ENCODE measurements around the gene ADAMTS20.
A peak's percentile ranks its signal among the peaks of the same experiment; 100 is the strongest.

Gene ADAMTS20

GRCh38 chr12:43462080-43462479 lies 89.9 kb downstream of the ADAMTS20 start:
- FAIRE-seq (no peak), DNase-seq (ENCODE audit: insufficient read length) (no peak)
- TF ChIP-seq POLR2A (IDR thresholded peaks at IDR 0.05; ENCODE audit: low read depth, low read length) (no peak), TAF1 (IDR thresholded peaks at IDR 0.05; ENCODE audit: borderline replicate concordance, low read depth, low read length) (no peak)

GRCh38 chr12:43459285-43459684 lies 92.7 kb downstream of the ADAMTS20 start:
- DNase-seq (ENCODE audit: insufficient read length) (no peak), FAIRE-seq (no peak)
- TF ChIP-seq POLR2AphosphoS5 (IDR thresholded peaks at IDR 0.05; ENCODE audit: low read depth, low read length): no peak
- TF ChIP-seq POLR2A (IDR thresholded peaks at IDR 0.05; ENCODE audit: low read depth, low read length): no peak
- no peak for TF ChIP-seq TAF1 (IDR thresholded peaks at IDR 0.05; ENCODE audit: borderline replicate concordance, low read depth, low read length)

- FAIRE-seq: no peak
- DNase-seq (ENCODE audit: insufficient read length): no peak
- TF ChIP-seq POLR2AphosphoS5 (IDR thresholded peaks at IDR 0.05; ENCODE audit: low read depth, low read length) (no peak), POLR2A (IDR thresholded peaks at IDR 0.05; ENCODE audit: low read depth, low read length) (no peak), TAF1 (IDR thresholded peaks at IDR 0.05; ENCODE audit: borderline replicate concordance, low read depth, low read length) (no peak)
Observed at GRCh38 chr12:43453761-43454160, 98.2 kb downstream of the ADAMTS20 start.

- peak; percentile 36 for FAIRE-seq
- no peak for DNase-seq (ENCODE audit: insufficient read length)
- TF ChIP-seq POLR2A (IDR thresholded peaks at IDR 0.05; ENCODE audit: low read depth, low read length) (no peak), TAF1 (IDR thresholded peaks at IDR 0.05; ENCODE audit: borderline replicate concordance, low read depth, low read length) (no peak), POLR2AphosphoS5 (IDR thresholded peaks at IDR 0.05; ENCODE audit: low read depth, low read length) (no peak)
Observed at GRCh38 chr12:43444940-43445564, 107.0 kb downstream of the ADAMTS20 start.

- no peak for TF ChIP-seq TAF1 (IDR thresholded peaks at IDR 0.05; ENCODE audit: borderline replicate concordance, low read depth, low read length)
- TF ChIP-seq POLR2AphosphoS5 (IDR thresholded peaks at IDR 0.05; ENCODE audit: low read depth, low read length): no peak
- no peak for TF ChIP-seq POLR2A (IDR thresholded peaks at IDR 0.05; ENCODE audit: low read depth, low read length)
- no peak for DNase-seq (ENCODE audit: insufficient read length)
- no peak for FAIRE-seq
Observed at GRCh38 chr12:43436597-43436996, 115.4 kb downstream of the ADAMTS20 start.

GRCh38 chr12:43434614-43435013 lies 117.4 kb downstream of the ADAMTS20 start:
- DNase-seq (ENCODE audit: insufficient read length) (no peak), FAIRE-seq (no peak)
- TF ChIP-seq POLR2A (IDR thresholded peaks at IDR 0.05; ENCODE audit: low read depth, low read length): no peak
- TF ChIP-seq TAF1 (IDR thresholded peaks at IDR 0.05; ENCODE audit: borderline replicate concordance, low read depth, low read length): no peak
- no peak for TF ChIP-seq POLR2AphosphoS5 (IDR thresholded peaks at IDR 0.05; ENCODE audit: low read depth, low read length)

GRCh38 chr12:43428088-43428600 lies 123.9 kb downstream of the ADAMTS20 start:
- FAIRE-seq: no peak

GRCh38 chr12:43425361-43425760 lies 126.6 kb downstream of the ADAMTS20 start:
- FAIRE-seq (no peak), DNase-seq (ENCODE audit: insufficient read length) (no peak)
- TF ChIP-seq TAF1 (IDR thresholded peaks at IDR 0.05; ENCODE audit: borderline replicate concordance, low read depth, low read length): no peak
- TF ChIP-seq POLR2A (IDR thresholded peaks at IDR 0.05; ENCODE audit: low read depth, low read length): no peak
- TF ChIP-seq POLR2AphosphoS5 (IDR thresholded peaks at IDR 0.05; ENCODE audit: low read depth, low read length): no peak

More at GRCh38 chr12:43428088-43428600, 123.9 kb downstream of the ADAMTS20 start:
- no peak for DNase-seq (ENCODE audit: insufficient read length)
- no peak for TF ChIP-seq TAF1 (IDR thresholded peaks at IDR 0.05; ENCODE audit: borderline replicate concordance, low read depth, low read length)
- no peak for TF ChIP-seq POLR2AphosphoS5 (IDR thresholded peaks at IDR 0.05; ENCODE audit: low read depth, low read length)
- no peak for TF ChIP-seq POLR2A (IDR thresholded peaks at IDR 0.05; ENCODE audit: low read depth, low read length)

GRCh38 chr12:43416981-43417380 lies 135.0 kb downstream of the ADAMTS20 start:
- FAIRE-seq (no peak), DNase-seq (ENCODE audit: insufficient read length) (no peak)
- TF ChIP-seq POLR2A (IDR thresholded peaks at IDR 0.05; ENCODE audit: low read depth, low read length) (no peak), TAF1 (IDR thresholded peaks at IDR 0.05; ENCODE audit: borderline replicate concordance, low read depth, low read length) (no peak), POLR2AphosphoS5 (IDR thresholded peaks at IDR 0.05; ENCODE audit: low read depth, low read length) (no peak)

GRCh38 chr12:43407816-43408645 lies 144.0 kb downstream of the ADAMTS20 start:
- DNase-seq (ENCODE audit: insufficient read length): no peak
- TF ChIP-seq POLR2A (IDR thresholded peaks at IDR 0.05; ENCODE audit: low read depth, low read length) (no peak), POLR2AphosphoS5 (IDR thresholded peaks at IDR 0.05; ENCODE audit: low read depth, low read length) (no peak), TAF1 (IDR thresholded peaks at IDR 0.05; ENCODE audit: borderline replicate concordance, low read depth, low read length) (no peak)
- FAIRE-seq: peak; percentile 48

- TF ChIP-seq TAF1 (IDR thresholded peaks at IDR 0.05; ENCODE audit: borderline replicate concordance, low read depth, low read length) (no peak), POLR2A (IDR thresholded peaks at IDR 0.05; ENCODE audit: low read depth, low read length) (no peak)
- DNase-seq (ENCODE audit: insufficient read length): no peak
- FAIRE-seq: no peak
Observed at GRCh38 chr12:43406801-43407200, 145.2 kb downstream of the ADAMTS20 start.

- no peak for FAIRE-seq
- no peak for DNase-seq (ENCODE audit: insufficient read length)
- TF ChIP-seq POLR2AphosphoS5 (IDR thresholded peaks at IDR 0.05; ENCODE audit: low read depth, low read length) (no peak), POLR2A (IDR thresholded peaks at IDR 0.05; ENCODE audit: low read depth, low read length) (no peak), TAF1 (IDR thresholded peaks at IDR 0.05; ENCODE audit: borderline replicate concordance, low read depth, low read length) (no peak)
Observed at GRCh38 chr12:43402436-43402835, 149.6 kb downstream of the ADAMTS20 start.

All from GM12892 (cell line).